ENCODE results near the gene OR4L1. TPM values are rescaled to one million over a fixed set of nuclear protein-coding genes. Genes with fewer than 3 reads are reported as not detected.
"Not testable (repeated sequence)": the region's sequence is repeated elsewhere in the genome, so short reads cannot be mapped to it uniquely, and the experiment has no call there.

The OR4L1 gene
- polyA plus RNA-seq, 1 experiment, result not detected

- ChIA-PET CTCF (no interaction called here), POLR2A (no interaction called here)
- Histone ChIP-seq H3K27me3 (ENCODE audit: control insufficient read depth, insufficient read depth, low read length) (no peaks in the 10 kb centered on the region), H3K36me3 (ENCODE audit: control insufficient read depth, insufficient read depth, low read length) (no peaks in the 10 kb centered on the region), H3K4me3 (ENCODE audit: low read depth, low read length) (no peak overlapping the region)
- TF ChIP-seq CTCF (IDR thresholded peaks at IDR 0.05; ENCODE audit: insufficient read depth, low read depth, low read length), result no peak
- no peak for DNase-seq (ENCODE audit: low read depth)
These were observed 15.6 kb upstream of the OR4L1 start for GRCh38 chr14:20044243-20044642.

GRCh38 chr14:20048202-20048601 lies 11.6 kb upstream of the OR4L1 start:
- DNase-seq (ENCODE audit: low read depth), result no peak
- CTCF ChIA-PET, result no interaction called here
- POLR2A ChIA-PET, result no interaction called here
- Histone ChIP-seq H3K27me3 (ENCODE audit: control insufficient read depth, insufficient read depth, low read length) (no peaks in the 10 kb centered on the region), H3K4me3 (ENCODE audit: low read depth, low read length) (no peak overlapping the region), H3K36me3 (ENCODE audit: control insufficient read depth, insufficient read depth, low read length) (no peaks in the 10 kb centered on the region)
- no peak for TF ChIP-seq CTCF (IDR thresholded peaks at IDR 0.05; ENCODE audit: insufficient read depth, low read depth, low read length)

- H3K4me3 ChIP-seq (ENCODE audit: low read depth, low read length), result no peak overlapping the region
- H3K27me3 ChIP-seq (ENCODE audit: control insufficient read depth, insufficient read depth, low read length), result no peaks in the 10 kb centered on the region
- POLR2A ChIA-PET, result no interaction called here
- DNase-seq (ENCODE audit: low read depth), result no peak
- CTCF ChIA-PET, result no interaction called here
- H3K36me3 ChIP-seq (ENCODE audit: control insufficient read depth, insufficient read depth, low read length), result no peaks in the 10 kb centered on the region
- no peak for TF ChIP-seq CTCF (IDR thresholded peaks at IDR 0.05; ENCODE audit: insufficient read depth, low read depth, low read length)
These were observed 32.2 kb downstream of the OR4L1 start for GRCh38 chr14:20092050-20092449.

GRCh38 chr14:20093442-20093841 lies 33.6 kb downstream of the OR4L1 start:
- ChIA-PET CTCF (no interaction called here), POLR2A (no interaction called here)
- H3K36me3 ChIP-seq (ENCODE audit: control insufficient read depth, insufficient read depth, low read length), result no peaks in the 10 kb centered on the region
- H3K27me3 ChIP-seq (ENCODE audit: control insufficient read depth, insufficient read depth, low read length), result no peaks in the 10 kb centered on the region
- DNase-seq (ENCODE audit: low read depth), result no peak
- TF ChIP-seq CTCF (IDR thresholded peaks at IDR 0.05; ENCODE audit: insufficient read depth, low read depth, low read length), result no peak
- no peak overlapping the region for H3K4me3 ChIP-seq (ENCODE audit: low read depth, low read length)

GRCh38 chr14:20098926-20099770 lies 39.3 kb downstream of the OR4L1 start:
- POLR2A ChIA-PET; H3K36me3 ChIP-seq (ENCODE audit: control insufficient read depth, insufficient read depth, low read length); CTCF ChIA-PET; H3K4me3 ChIP-seq (ENCODE audit: low read depth, low read length); H3K27me3 ChIP-seq (ENCODE audit: control insufficient read depth, insufficient read depth, low read length); DNase-seq (ENCODE audit: low read depth): not testable (repeated sequence)

- DNase-seq (ENCODE audit: low read depth), result no peak
- H3K36me3 ChIP-seq (ENCODE audit: control insufficient read depth, insufficient read depth, low read length), result no peaks in the 10 kb centered on the region
- ChIA-PET POLR2A (no interaction called here), CTCF (no interaction called here)
- no peak within 1 kb of the TSS for H3K4me3 ChIP-seq (ENCODE audit: low read depth, low read length)
- no peaks in the 10 kb centered on the region for H3K27me3 ChIP-seq (ENCODE audit: control insufficient read depth, insufficient read depth, low read length)
- no peak for TF ChIP-seq CTCF (IDR thresholded peaks at IDR 0.05; ENCODE audit: insufficient read depth, low read depth, low read length)
These were observed 50.6 kb downstream of the OR4L1 start, which contains the start of gene OR4K17 for GRCh38 chr14:20110438-20110837. OR4K17 (plus strand) TSS chr14:20110739; CDS start chr14:20117500, 6,761 bp downstream.
